ENCODE measurements around the gene DUXB. TPM values are rescaled to one million over a fixed set of nuclear protein-coding genes. Genes with fewer than 3 reads are reported as not detected.

Gene DUXB
- total RNA-seq, 4 donors from 2014 or later = not detected

DNA sequence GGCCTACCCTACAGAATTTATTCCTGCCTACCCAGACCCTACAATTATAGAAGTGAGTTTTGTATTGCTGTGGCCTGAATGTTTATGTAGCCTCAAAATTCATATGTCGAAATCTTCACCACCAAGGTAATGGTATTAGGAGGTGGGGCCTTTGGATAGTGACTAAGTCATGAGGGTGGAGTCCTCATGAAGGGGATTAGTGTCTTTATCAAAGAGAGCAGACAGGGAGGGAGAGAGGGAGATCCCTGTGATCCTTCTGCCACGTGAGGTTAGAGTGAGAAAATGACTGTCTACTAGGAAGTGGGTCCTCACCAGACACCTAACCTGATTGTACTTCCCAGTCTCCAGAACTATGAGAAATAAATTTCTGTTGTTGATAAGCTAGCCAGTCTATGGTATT, 981 bp upstream of the DUXB start:
- Histone ChIP-seq H3K4me1 (no peaks in the 10 kb centered on the region), H3K36me3 (no peaks in the 10 kb centered on the region), H3K9me3 (no peaks in the 10 kb centered on the region), H3K4me3 (no peak overlapping the region), H3K27me3 (no peaks in the 10 kb centered on the region), H3K27ac (no peak overlapping the region)
- TF ChIP-seq, protein P1, sequence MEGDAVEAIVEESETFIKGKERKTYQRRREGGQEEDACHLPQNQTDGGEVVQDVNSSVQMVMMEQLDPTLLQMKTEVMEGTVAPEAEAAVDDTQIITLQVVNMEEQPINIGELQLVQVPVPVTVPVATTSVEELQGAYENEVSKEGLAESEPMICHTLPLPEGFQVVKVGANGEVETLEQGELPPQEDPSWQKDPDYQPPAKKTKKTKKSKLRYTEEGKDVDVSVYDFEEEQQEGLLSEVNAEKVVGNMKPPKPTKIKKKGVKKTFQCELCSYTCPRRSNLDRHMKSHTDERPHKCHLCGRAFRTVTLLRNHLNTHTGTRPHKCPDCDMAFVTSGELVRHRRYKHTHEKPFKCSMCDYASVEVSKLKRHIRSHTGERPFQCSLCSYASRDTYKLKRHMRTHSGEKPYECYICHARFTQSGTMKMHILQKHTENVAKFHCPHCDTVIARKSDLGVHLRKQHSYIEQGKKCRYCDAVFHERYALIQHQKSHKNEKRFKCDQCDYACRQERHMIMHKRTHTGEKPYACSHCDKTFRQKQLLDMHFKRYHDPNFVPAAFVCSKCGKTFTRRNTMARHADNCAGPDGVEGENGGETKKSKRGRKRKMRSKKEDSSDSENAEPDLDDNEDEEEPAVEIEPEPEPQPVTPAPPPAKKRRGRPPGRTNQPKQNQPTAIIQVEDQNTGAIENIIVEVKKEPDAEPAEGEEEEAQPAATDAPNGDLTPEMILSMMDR (IDR thresholded peaks at IDR 0.05) = no peak
- DNase-seq = no peak
- intact Hi-C loops (cut with DNase I; ENCODE audit: low total_unique reads) = no loop called here

DNA sequence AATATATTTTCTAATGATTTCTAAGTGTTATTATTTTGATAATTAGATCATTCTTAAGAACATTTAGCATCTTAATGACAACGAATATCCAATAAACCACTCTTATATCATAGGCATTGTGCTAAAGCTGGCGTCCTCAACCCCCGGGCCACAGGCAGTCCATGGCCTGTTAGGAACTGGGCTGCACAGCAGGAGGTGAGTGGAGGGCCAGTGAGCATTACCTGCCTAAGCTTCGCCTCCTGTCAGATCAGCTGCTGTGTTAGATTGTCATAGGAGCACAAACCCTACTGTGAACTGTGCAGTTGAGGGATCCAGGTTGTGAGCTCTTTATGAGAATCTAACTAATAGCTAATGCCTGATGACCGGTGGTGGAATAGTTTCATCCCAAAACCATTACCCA, 3.7 kb downstream of the DUXB start:
- no peaks in the 10 kb centered on the region for H3K27me3 ChIP-seq
- no peaks in the 10 kb centered on the region for H3K9me3 ChIP-seq
- H3K36me3 ChIP-seq = no peaks in the 10 kb centered on the region
- no peak for DNase-seq
- H3K4me3 ChIP-seq = no peak overlapping the region
- no peak for TF ChIP-seq POLR2A (IDR thresholded peaks at IDR 0.05)
- TF ChIP-seq, protein P1 (IDR thresholded peaks at IDR 0.05) = no peak
- H3K4me1 ChIP-seq = no peaks in the 10 kb centered on the region
- intact Hi-C loops (cut with DNase I; ENCODE audit: low total_unique reads) = no loop called here
- no peak overlapping the region for H3K27ac ChIP-seq

DNA sequence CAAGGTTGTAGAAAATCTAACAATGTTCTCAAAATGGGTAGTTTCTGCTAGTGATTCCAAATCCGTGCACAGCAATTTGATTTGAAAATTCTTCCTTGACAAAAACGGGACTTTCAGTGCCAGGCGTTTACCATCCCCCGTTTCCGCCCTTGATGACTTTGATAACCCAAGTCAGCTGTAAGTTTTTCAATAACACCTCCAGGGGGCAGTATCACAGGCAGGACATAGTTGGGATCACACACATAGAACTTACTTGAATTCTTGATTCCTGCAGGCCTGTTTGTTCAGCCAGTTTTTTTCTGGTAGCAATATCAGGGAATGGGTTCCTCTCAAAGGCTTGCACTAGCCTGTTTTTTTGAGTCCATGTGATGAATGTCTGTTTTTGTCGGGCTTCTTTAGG, 5.6 kb downstream of the DUXB start:
- Histone ChIP-seq H3K36me3 (no peaks in the 10 kb centered on the region), H3K4me1 (no peaks in the 10 kb centered on the region), H3K27ac (no peak overlapping the region), H3K9me3 (no peaks in the 10 kb centered on the region), H3K4me3 (no peak overlapping the region), H3K27me3 (no peaks in the 10 kb centered on the region)
- DNase-seq = no peak
- TF ChIP-seq, protein P1 (IDR thresholded peaks at IDR 0.05) = no peak
- TF ChIP-seq POLR2A (IDR thresholded peaks at IDR 0.05) = no peak
- intact Hi-C loops (cut with DNase I; ENCODE audit: low total_unique reads) = no loop called here

DNA sequence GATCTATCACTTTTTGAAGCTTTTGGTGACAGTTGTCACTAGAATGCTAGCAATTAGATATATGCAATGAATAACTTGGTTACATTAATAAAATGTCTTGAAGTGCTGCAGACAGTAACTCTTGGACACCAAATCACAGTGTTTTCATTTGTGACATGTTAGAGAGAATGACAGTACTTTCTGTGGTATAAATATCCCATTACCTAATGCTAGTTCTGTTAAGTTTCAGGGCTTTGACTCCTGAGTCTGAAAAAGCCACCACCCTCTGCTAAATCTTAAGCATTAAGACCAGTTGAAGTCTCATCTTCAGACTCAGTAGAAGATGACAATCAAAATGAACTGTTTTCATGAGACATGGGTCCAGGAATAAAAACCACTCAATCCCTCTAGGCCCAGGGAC, 13.9 kb downstream of the DUXB start:
- Histone ChIP-seq H3K27me3 (no peaks in the 10 kb centered on the region), H3K36me3 (no peaks in the 10 kb centered on the region), H3K4me1 (no peaks in the 10 kb centered on the region), H3K9me3 (no peaks in the 10 kb centered on the region), H3K27ac (no peak overlapping the region), H3K4me3 (no peak overlapping the region)
- intact Hi-C loops (cut with DNase I; ENCODE audit: low total_unique reads) = no loop called here
- TF ChIP-seq POLR2A (IDR thresholded peaks at IDR 0.05) = no peak
- TF ChIP-seq, protein P1 (IDR thresholded peaks at IDR 0.05) = no peak
- no peak for DNase-seq

DNA sequence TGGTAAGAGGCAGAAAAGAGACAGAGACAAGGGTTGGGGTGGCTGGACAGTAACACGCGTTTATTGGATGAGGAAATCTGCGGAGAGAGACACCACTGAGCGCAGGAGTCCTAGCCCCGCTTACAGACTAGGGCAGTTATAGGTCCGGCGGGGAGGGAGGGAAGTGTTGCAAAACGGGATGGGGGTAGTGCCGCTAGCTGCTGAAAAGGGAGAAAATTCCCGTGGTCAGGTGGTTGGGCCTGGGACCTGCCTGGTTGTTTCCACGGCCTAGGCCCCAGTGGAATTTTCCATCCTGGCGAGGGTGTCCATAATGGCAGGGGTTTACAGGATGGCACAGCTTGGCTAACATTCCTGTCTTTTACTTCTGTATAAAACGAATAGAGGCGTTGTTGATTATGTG, 19.0 kb downstream of the DUXB start:
- H3K27me3 ChIP-seq = no peaks in the 10 kb centered on the region
- H3K4me1 ChIP-seq = no peaks in the 10 kb centered on the region
- TF ChIP-seq, protein P1 (IDR thresholded peaks at IDR 0.05) = no peak
- TF ChIP-seq POLR2A (IDR thresholded peaks at IDR 0.05) = no peak
- no peaks in the 10 kb centered on the region for H3K9me3 ChIP-seq
- H3K4me3 ChIP-seq = no peak overlapping the region
- no peak for DNase-seq
- intact Hi-C loops (cut with DNase I; ENCODE audit: low total_unique reads) = no loop called here
- H3K36me3 ChIP-seq = no peaks in the 10 kb centered on the region
- no peak overlapping the region for H3K27ac ChIP-seq

All from uterus (tissue), 4 donors.